A673 (cell line): ENCODE measurements around the gene KAT14. TPM values are rescaled to one million over a fixed set of nuclear protein-coding genes. Genes with fewer than 3 reads are reported as not detected.
"Not testable (repeated sequence)": the region's sequence is repeated elsewhere in the genome, so short reads cannot be mapped to it uniquely, and the experiment has no call there.

ENCODE experiments used
- BruUV-seq: library from RNA; stranded (reverse); fragments of 400-500 nt; replicated peaks from 2 replicates; lab custom pipeline; 2021; lab: Mats Ljungman, UMichigan
- CTCF ChIA-PET: fragments of 300-600 bp; sonication (Branson Sonifier 250); formaldehyde crosslinking; loops from one replicate; lab custom pipeline; 2022; ENCODE audit warnings: antibody characterized with exemption; lab: Charles Lee
- POLR2A ChIA-PET: fragments of 300-600 bp; sonication (Branson Sonifier 250); formaldehyde crosslinking; loops from one replicate; lab custom pipeline; 2022; ENCODE audit warnings: antibody characterized with exemption; ENCODE audit not compliant: low non-redundant PET; lab: Charles Lee
- DNase-seq: peaks from one replicate; pipeline ENCODE4 v3.0.0-alpha.2; 2015; ENCODE audit warnings: low spot score
- H3K27ac ChIP-seq: fragments of 200-600 bp; sonication (generic); 2 replicates; pipeline ENCODE4 v1.5.1; 2016; ENCODE audit warnings: mixed run types, low read depth, mild to moderate bottlenecking, mixed read lengths, antibody characterized with exemption, low read length; ENCODE audit not compliant: poor library complexity, severe bottlenecking
- H3K27me3 ChIP-seq: fragments of 200-600 bp; sonication (generic); replicated peaks from 2 replicates; pipeline ENCODE4 v1.6.1; 2017; ENCODE audit warnings: mixed run types, low read depth, mild to moderate bottlenecking, mixed read lengths, antibody characterized with exemption, low read length; ENCODE audit not compliant: insufficient read depth, poor library complexity
- H3K36me3 ChIP-seq: fragments of 200-600 bp; sonication (generic); 2 replicates; pipeline ENCODE4 v1.6.1; 2016; ENCODE audit warnings: mixed run types, mild to moderate bottlenecking, mixed read lengths, antibody characterized with exemption, low read length; ENCODE audit not compliant: insufficient read depth, poor library complexity, severe bottlenecking
- H3K4me1 ChIP-seq: fragments of 200-600 bp; sonication (generic); 2 replicates; pipeline ENCODE4 v1.6.1; 2017; ENCODE audit warnings: mixed run types, mild to moderate bottlenecking, mixed read lengths, antibody characterized with exemption, low read length; ENCODE audit not compliant: insufficient read depth, poor library complexity, severe bottlenecking
- H3K4me3 ChIP-seq: fragments of 200-600 bp; sonication (generic); 2 replicates; pipeline ENCODE4 v1.5.1; 2016; ENCODE audit warnings: low read depth, mixed run types, mild to moderate bottlenecking, mixed read lengths, low read length; ENCODE audit not compliant: poor library complexity, severe bottlenecking
- H3K9me3 ChIP-seq: fragments of 200-600 bp; sonication (generic); 2 replicates; pipeline ENCODE4 v1.6.1; 2016; ENCODE audit warnings: mixed run types, low read depth, mild to moderate bottlenecking, mixed read lengths, antibody characterized with exemption, low read length; ENCODE audit not compliant: poor library complexity, severe bottlenecking
- EZH2 ChIP-seq: fragments of 200-600 bp; sonication (generic); IDR thresholded peaks from 2 replicates; pipeline ENCODE4 v1.6.1; 2017; ENCODE audit warnings: borderline replicate concordance, low read depth, mild to moderate bottlenecking, mixed read lengths, antibody characterized with exemption, low read length; ENCODE audit not compliant: poor library complexity, severe bottlenecking
- intact Hi-C: fragments of 100-400 bp; cut with micrococcal nuclease; formaldehyde crosslinking; loops from one replicate; pipeline ENCODE4 v1.10.0; 2022; ENCODE audit not compliant: unreplicated experiment
- total RNA-seq: library from RNA; stranded (reverse); gene quantifications from 2 replicates; pipeline ENCODE4 v1.2.3, GENCODE V29; 2021
- TF ChIP-seq, protein P1 (sequence below): fragments of 300-800, 200-600 bp; sonication (generic); conservative IDR thresholded peaks from 2 replicates; pipeline ENCODE4 v1.5.1; 2017; ENCODE audit warnings: low read depth, mild to moderate bottlenecking, antibody characterized with exemption, low read length, moderate library complexity, mixed read lengths

KAT14 gene
- total RNA-seq, 1 experiment from 2014 or later, result 20.6 TPM

- CTCF ChIA-PET, result no interaction called here
- TF ChIP-seq EZH2, result no peak
- TF ChIP-seq, protein P1, sequence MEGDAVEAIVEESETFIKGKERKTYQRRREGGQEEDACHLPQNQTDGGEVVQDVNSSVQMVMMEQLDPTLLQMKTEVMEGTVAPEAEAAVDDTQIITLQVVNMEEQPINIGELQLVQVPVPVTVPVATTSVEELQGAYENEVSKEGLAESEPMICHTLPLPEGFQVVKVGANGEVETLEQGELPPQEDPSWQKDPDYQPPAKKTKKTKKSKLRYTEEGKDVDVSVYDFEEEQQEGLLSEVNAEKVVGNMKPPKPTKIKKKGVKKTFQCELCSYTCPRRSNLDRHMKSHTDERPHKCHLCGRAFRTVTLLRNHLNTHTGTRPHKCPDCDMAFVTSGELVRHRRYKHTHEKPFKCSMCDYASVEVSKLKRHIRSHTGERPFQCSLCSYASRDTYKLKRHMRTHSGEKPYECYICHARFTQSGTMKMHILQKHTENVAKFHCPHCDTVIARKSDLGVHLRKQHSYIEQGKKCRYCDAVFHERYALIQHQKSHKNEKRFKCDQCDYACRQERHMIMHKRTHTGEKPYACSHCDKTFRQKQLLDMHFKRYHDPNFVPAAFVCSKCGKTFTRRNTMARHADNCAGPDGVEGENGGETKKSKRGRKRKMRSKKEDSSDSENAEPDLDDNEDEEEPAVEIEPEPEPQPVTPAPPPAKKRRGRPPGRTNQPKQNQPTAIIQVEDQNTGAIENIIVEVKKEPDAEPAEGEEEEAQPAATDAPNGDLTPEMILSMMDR, result no peak
- no peak overlapping the region for H3K27ac ChIP-seq
- POLR2A ChIA-PET, result no interaction called here
- intact Hi-C loops, result no loop called here
- no peak for DNase-seq
- no peaks in the 10 kb centered on the region for H3K4me1 ChIP-seq
- no peak overlapping the region for H3K4me3 ChIP-seq
- no peaks in the 10 kb centered on the region for H3K27me3 ChIP-seq
- no TSS peak for BruUV-seq
- H3K36me3 ChIP-seq, result no peaks in the 10 kb centered on the region
- no peaks in the 10 kb centered on the region for H3K9me3 ChIP-seq
These were observed 52.9 kb downstream of the KAT14 start for GRCh38 chr20:18190338-18191233.

DNA sequence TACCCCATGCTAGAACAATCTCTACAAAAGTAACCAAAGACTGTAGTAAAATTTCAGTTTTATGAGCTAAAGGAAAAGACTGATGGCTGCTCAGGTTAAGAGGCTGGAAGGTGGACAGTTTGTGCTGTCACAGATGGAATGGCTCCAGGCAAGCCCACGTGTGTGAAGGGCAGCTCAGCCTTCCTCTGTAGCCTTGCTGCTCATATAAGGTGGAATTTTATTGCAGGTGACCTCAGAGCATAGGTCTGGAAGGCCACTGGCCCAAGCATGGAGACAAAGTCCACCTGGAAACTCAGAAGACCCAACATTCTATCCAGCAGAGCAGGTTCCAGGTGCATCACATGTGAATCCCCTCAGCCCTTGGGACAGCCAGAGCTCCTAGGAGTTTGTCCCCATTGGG is 53.6 kb downstream of the KAT14 start:
- POLR2A ChIA-PET, result no interaction called here
- no peaks in the 10 kb centered on the region for H3K9me3 ChIP-seq
- no peaks in the 10 kb centered on the region for H3K4me1 ChIP-seq
- no peak for DNase-seq
- TF ChIP-seq, protein P1, result no peak
- no peak for TF ChIP-seq EZH2
- H3K27me3 ChIP-seq, result no peaks in the 10 kb centered on the region
- CTCF ChIA-PET, result no interaction called here
- H3K4me3 ChIP-seq, result no peak overlapping the region
- no TSS peak for BruUV-seq
- no peak overlapping the region for H3K27ac ChIP-seq
- intact Hi-C loops, result no loop called here
- H3K36me3 ChIP-seq, result no peaks in the 10 kb centered on the region

- H3K4me1 ChIP-seq, CTCF ChIA-PET, H3K27me3 ChIP-seq, POLR2A ChIA-PET, H3K36me3 ChIP-seq, H3K4me3 ChIP-seq, H3K27ac ChIP-seq, BruUV-seq, intact Hi-C loops, DNase-seq, H3K9me3 ChIP-seq: not testable (repeated sequence)
These were observed 56.8 kb downstream of the KAT14 start for GRCh38 chr20:18194461-18194860.
